WERI-Rb-1 (cell line): Measurements from ENCODE around the gene DCTD.

Experiments used
- DNase-seq: peaks from one replicate; pipeline ENCODE4 v3.0.0-alpha.2; 2020
- H3K27ac ChIP-seq: fragments of 250-450 bp; sonication (Bioruptor Pico); 2 replicates; pipeline ENCODE4 v1.5.1; 2020; ENCODE audit warnings: mild to moderate bottlenecking, moderate library complexity
- H3K27me3 ChIP-seq: fragments of 250-450 bp; sonication (Bioruptor Pico); 2 replicates; pipeline ENCODE4 v1.5.1; 2021; ENCODE audit warnings: mild to moderate bottlenecking, low read depth, moderate library complexity; ENCODE audit not compliant: insufficient read depth, severe bottlenecking
- H3K36me3 ChIP-seq: fragments of 250-450 bp; sonication (Bioruptor Pico); 2 replicates; pipeline ENCODE4 v1.5.1; 2020; ENCODE audit warnings: mild to moderate bottlenecking, moderate library complexity
- H3K4me3 ChIP-seq: 2 replicates; pipeline ENCODE4 v1.5.1; 2011; ENCODE audit warnings: low read depth, mild to moderate bottlenecking, control low read depth, low read length
- H3K9me3 ChIP-seq: fragments of 250-450 bp; sonication (Bioruptor Pico); 2 replicates; pipeline ENCODE4 v1.5.1; 2021; ENCODE audit warnings: mild to moderate bottlenecking, moderate library complexity; ENCODE audit not compliant: severe bottlenecking
- CTCF ChIP-seq: IDR thresholded peaks from 2 replicates; pipeline ENCODE4 v1.5.1; 2011; ENCODE audit warnings: low read depth, mild to moderate bottlenecking, control low read depth, inconsistent platforms, low read length

The DCTD gene

DNA sequence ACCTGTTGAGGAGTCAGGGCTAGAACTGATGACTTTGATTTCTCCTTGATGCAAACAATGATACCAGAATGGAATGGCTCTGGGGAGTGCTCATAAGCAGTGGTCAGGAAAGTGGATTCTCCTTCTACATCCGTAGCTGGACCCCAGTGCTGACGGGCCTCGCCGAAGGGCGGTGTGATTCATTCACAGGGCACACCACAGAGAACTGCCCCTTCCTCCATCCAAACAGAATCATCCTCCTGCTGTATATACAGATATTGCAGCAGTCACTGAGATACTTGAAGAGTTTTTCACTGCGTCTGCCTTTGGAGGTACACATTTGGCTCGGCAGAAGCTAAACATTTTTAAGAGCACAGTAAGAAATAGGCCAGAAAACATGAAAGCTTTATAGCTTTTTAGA lies 7.3 kb upstream of the DCTD start:
- no peaks in the 10 kb centered on the region for H3K36me3 ChIP-seq
- no peak for DNase-seq
- H3K27ac ChIP-seq, result no peak overlapping the region
- no peaks in the 10 kb centered on the region for H3K27me3 ChIP-seq
- no peak overlapping the region for H3K4me3 ChIP-seq
- H3K9me3 ChIP-seq, result no peaks in the 10 kb centered on the region
- no peak for TF ChIP-seq CTCF

- H3K4me3 ChIP-seq, result no peak overlapping the region
- no peaks in the 10 kb centered on the region for H3K36me3 ChIP-seq
- no peaks in the 10 kb centered on the region for H3K9me3 ChIP-seq
- H3K27me3 ChIP-seq, result no peaks in the 10 kb centered on the region
- no peak for TF ChIP-seq CTCF
- DNase-seq, result no peak
- H3K27ac ChIP-seq, result no peak overlapping the region
These were observed 6.7 kb upstream of the DCTD start for GRCh38 chr4:182923796-182924340.

DNA sequence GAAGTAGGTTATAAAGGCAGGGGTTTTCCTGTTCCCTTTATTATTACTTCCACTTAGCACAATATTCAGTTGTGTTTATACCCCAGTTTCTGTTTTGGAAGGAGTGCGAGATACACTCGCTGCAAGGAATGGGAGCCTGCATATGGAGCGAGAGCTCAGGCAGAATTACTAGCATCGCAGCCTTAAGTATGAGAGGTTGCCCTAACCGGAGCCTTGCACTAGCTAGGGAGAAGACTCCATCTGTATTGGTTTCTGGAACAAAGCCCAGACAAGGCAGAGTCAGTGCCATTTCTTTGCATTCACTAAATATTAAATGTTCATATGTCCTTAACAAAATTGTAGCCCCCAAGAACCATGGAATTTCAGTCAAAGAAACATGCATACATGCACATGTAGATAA lies 6.2 kb upstream of the DCTD start:
- H3K27me3 ChIP-seq, result no peaks in the 10 kb centered on the region

GRCh38 chr4:182922501-182923284 lies 5.5 kb upstream of the DCTD start:
- Histone ChIP-seq H3K9me3 (no peaks in the 10 kb centered on the region), H3K27me3 (no peaks in the 10 kb centered on the region), H3K4me3 (no peak overlapping the region), H3K27ac (no peak overlapping the region), H3K36me3 (no peaks in the 10 kb centered on the region)
- TF ChIP-seq CTCF, result no peak
- no peak for DNase-seq

More for the DNA sequence above, 6.2 kb upstream of the DCTD start:
- no peaks in the 10 kb centered on the region for H3K9me3 ChIP-seq
- DNase-seq, result no peak
- no peak for TF ChIP-seq CTCF
- no peaks in the 10 kb centered on the region for H3K36me3 ChIP-seq
- no peak overlapping the region for H3K27ac ChIP-seq
- no peak overlapping the region for H3K4me3 ChIP-seq

GRCh38 chr4:182921608-182922007 lies 4.4 kb upstream of the DCTD start:
- Histone ChIP-seq H3K27me3 (no peaks in the 10 kb centered on the region), H3K9me3 (no peaks in the 10 kb centered on the region), H3K36me3 (no peaks in the 10 kb centered on the region), H3K27ac (no peak overlapping the region), H3K4me3 (no peak overlapping the region)
- TF ChIP-seq CTCF, result no peak
- no peak for DNase-seq
